Measurements from ENCODE around the gene MIF. TPM values are rescaled to one million over a fixed set of nuclear protein-coding genes. Genes with fewer than 3 reads are reported as not detected.
"Not testable (repeated sequence)": the region's sequence is repeated elsewhere in the genome, so short reads cannot be mapped to it uniquely, and the experiment has no call there.

The MIF gene
- total RNA-seq, 4 donors from 2014 or later, result 164 to 261 (median 237) TPM

DNA sequence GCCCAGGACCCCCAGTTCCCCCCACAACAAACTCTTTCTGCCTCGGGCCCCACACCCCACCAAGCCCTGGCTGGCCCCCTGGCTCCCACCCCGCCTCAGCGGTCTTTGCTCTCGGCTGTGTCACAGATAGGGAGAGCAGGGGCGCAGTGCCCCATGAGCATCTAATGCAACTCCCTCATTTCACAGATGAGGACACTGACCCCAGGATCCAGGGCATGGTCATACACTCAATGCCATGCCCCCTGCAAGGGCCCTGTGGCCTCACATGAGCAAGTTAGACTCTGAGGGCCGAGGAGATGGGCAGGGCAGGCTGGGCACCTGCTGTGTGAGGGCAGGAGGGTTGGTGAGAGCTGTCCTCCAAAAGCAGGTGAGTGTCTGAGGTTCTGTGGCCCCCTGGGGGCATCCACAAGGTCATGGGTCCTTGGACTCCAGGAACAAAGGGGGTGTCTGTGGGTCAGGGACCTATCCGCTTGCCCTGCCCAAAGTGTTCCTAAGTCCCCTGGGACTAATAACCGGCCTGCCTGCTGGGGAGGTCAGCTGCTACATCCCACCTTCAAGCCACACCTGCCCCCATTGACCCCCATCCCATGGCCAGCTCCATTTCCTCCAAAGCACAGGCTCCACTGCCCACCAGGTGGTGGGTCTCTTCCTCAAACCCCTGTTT lies 2.5 kb downstream of the MIF start:
- Histone ChIP-seq H3K4me3 (no peak overlapping the region), H3K27me3 (no peaks in the 10 kb centered on the region), H3K27ac (peak overlapping the region in 1 of 4 donors; percentile 98), H3K4me1 (peaks cover 0 to 34% (median 10%) of the 10 kb centered on the region in 3 donors), H3K9me3 (no peaks in the 10 kb centered on the region), H3K36me3 (peaks cover 0 to 24% of the 10 kb centered on the region in 2 donors)
- TF ChIP-seq, protein P1, sequence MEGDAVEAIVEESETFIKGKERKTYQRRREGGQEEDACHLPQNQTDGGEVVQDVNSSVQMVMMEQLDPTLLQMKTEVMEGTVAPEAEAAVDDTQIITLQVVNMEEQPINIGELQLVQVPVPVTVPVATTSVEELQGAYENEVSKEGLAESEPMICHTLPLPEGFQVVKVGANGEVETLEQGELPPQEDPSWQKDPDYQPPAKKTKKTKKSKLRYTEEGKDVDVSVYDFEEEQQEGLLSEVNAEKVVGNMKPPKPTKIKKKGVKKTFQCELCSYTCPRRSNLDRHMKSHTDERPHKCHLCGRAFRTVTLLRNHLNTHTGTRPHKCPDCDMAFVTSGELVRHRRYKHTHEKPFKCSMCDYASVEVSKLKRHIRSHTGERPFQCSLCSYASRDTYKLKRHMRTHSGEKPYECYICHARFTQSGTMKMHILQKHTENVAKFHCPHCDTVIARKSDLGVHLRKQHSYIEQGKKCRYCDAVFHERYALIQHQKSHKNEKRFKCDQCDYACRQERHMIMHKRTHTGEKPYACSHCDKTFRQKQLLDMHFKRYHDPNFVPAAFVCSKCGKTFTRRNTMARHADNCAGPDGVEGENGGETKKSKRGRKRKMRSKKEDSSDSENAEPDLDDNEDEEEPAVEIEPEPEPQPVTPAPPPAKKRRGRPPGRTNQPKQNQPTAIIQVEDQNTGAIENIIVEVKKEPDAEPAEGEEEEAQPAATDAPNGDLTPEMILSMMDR (IDR thresholded peaks at IDR 0.05), result no peak
- TF ChIP-seq EP300 (IDR thresholded peaks at IDR 0.05) (no peak), POLR2A (IDR thresholded peaks at IDR 0.05) (no peak), POLR2AphosphoS5 (IDR thresholded peaks at IDR 0.05) (no peak)
- ATAC-seq, result no peak
- WGBS, 2 donors (ENCODE audit: low coverage in 1 of 2), result 80% methylated on average over 1 of the region's 8 CpGs; no CpG with 5 or more reads in 1 of the 2 donors

- Histone ChIP-seq H3K9me3 (no peaks in the 10 kb centered on the region), H3K27me3 (no peaks in the 10 kb centered on the region), H3K27ac (no peak overlapping the region), H3K4me1 (peaks cover 0 to 34% (median 10%) of the 10 kb centered on the region in 3 donors), H3K4me3 (no peak overlapping the region), H3K36me3 (peaks cover 0 to 24% of the 10 kb centered on the region in 2 donors)
- 67 to 71% methylated on average over 2 of the region's 3 CpGs for WGBS, 2 donors (ENCODE audit: low coverage in 1 of 2)
- TF ChIP-seq POLR2A (IDR thresholded peaks at IDR 0.05), result no peak
- TF ChIP-seq EP300 (IDR thresholded peaks at IDR 0.05), result no peak
- TF ChIP-seq POLR2AphosphoS5 (IDR thresholded peaks at IDR 0.05), result no peak
- TF ChIP-seq, protein P1 (IDR thresholded peaks at IDR 0.05), result no peak
- no peak for ATAC-seq
These were observed 3.1 kb downstream of the MIF start for GRCh38 chr22:23897320-23897719.

- WGBS, 2 donors (ENCODE audit: low coverage in 1 of 2), result 31 to 100% methylated on average over 1 to 4 of the region's 8 CpGs
- Histone ChIP-seq H3K9me3 (no peaks in the 10 kb centered on the region), H3K36me3 (peaks cover 0 to 24% of the 10 kb centered on the region in 2 donors), H3K4me1 (peaks cover 0 to 34% (median 10%) of the 10 kb centered on the region in 3 donors), H3K27ac (peak overlapping the region in 1 of 4 donors; percentile 8), H3K27me3 (no peaks in the 10 kb centered on the region), H3K4me3 (no peak overlapping the region)
- TF ChIP-seq POLR2AphosphoS5 (IDR thresholded peaks at IDR 0.05) (no peak), EP300 (IDR thresholded peaks at IDR 0.05) (no peak), POLR2A (IDR thresholded peaks at IDR 0.05) (no peak)
- TF ChIP-seq, protein P1 (IDR thresholded peaks at IDR 0.05), result no peak
- ATAC-seq, result no peak
These were observed 4.1 kb downstream of the MIF start for GRCh38 chr22:23898006-23898974.

DNA sequence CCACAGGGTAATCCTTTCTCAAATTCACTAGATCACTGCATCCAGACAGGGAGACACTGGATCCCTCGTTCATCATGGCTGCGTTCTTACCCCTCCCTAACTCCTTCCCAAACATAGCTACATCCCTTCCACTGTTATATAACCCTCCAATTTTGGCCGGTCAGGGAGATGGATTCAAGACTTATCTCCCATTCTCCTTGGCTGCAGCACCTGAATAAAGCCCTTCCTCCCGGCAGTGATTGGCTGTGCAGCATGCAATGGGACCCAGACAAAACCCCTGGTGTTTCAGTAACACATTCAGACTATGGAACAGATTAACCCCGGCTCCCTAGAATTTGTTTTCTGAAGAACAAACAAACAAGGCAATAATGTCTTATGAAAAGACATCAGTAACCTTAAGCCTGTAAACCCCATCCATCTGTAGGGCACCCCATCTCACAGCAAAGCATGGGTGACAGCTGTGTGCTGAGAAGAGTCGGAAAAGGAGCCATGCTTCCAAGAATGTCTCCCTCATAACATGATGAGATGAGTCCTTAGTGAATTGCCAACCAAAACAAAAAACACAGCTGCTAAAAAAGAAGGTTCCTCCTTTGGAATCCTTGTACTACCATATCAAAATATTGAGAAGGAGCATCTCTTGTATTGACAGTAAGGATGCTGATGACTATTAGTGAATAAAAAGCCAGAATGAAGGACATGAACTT lies 5.0 kb downstream of the MIF start:
- Histone ChIP-seq H3K9me3 (no peaks in the 10 kb centered on the region), H3K27ac (no peak overlapping the region), H3K4me3 (no peak overlapping the region), H3K4me1 (peaks cover 0 to 26% (median 10%) of the 10 kb centered on the region in 3 donors), H3K36me3 (peaks cover 0 to 24% of the 10 kb centered on the region in 2 donors), H3K27me3 (no peaks in the 10 kb centered on the region)
- WGBS, 2 donors (ENCODE audit: low coverage in 1 of 2), result 62 to 83% methylated on average over 4 to 5 of the region's 6 CpGs
- TF ChIP-seq EP300 (IDR thresholded peaks at IDR 0.05), result no peak
- TF ChIP-seq POLR2A (IDR thresholded peaks at IDR 0.05), result no peak
- TF ChIP-seq, protein P1 (IDR thresholded peaks at IDR 0.05), result no peak
- no peak for TF ChIP-seq POLR2AphosphoS5 (IDR thresholded peaks at IDR 0.05)
- no peak for ATAC-seq

- peaks cover 0 to 17% (median 6%) of the 10 kb centered on the region in 3 donors for H3K4me1 ChIP-seq
- H3K4me3 ChIP-seq, H3K27ac ChIP-seq, H3K9me3 ChIP-seq, ATAC-seq, H3K27me3 ChIP-seq: not testable (repeated sequence)
- peaks cover 0 to 24% of the 10 kb centered on the region in 2 donors for H3K36me3 ChIP-seq
- 90 to 94% methylated on average over 2 to 4 of the region's 4 CpGs for WGBS, 2 donors (ENCODE audit: low coverage in 1 of 2)
These were observed 6.0 kb downstream of the MIF start for GRCh38 chr22:23900227-23900626.
